Left ventricle myocardium superior (tissue), 1 donor: Measurements from ENCODE around the gene ABHD12. TPM values are rescaled to one million over a fixed set of nuclear protein-coding genes. Genes with fewer than 3 reads are reported as not detected.

Source experiments
- ATAC-seq: fragments of 200-7000 bp; cut with Tn5 transposase; one replicate; pipeline ENCODE4 v1.9.1; 2020; ENCODE audit warnings: mild to moderate bottlenecking, moderate library complexity
- DNase-seq: peaks from one replicate; pipeline ENCODE4 v3.0.0-alpha.2; 2020
- intact Hi-C: fragments of 100-400 bp; cut with micrococcal nuclease; formaldehyde crosslinking; loops from one replicate; pipeline ENCODE4 v1.11.0; 2022
- total RNA-seq: library from RNA; stranded (reverse); fragmentation: NEBNext Ultra II Directional; extraction: Animal tissue kit (Norgen Biotek cat#: 25700); gene quantifications from one replicate; pipeline ENCODE4 v1.2.1, GENCODE V29; 2021
- donor health status: DM: no; HTN: yes; CAD: no; lungs with severe emphysema.

ABHD12 gene
- total RNA-seq, 1 donor from 2014 or later = 21.3 TPM

GRCh38 chr20:25389858-25390537 lies 637 bp downstream of the ABHD12 start:
- intact Hi-C loops = loop anchor here (10.0 kb wide), 1 partner anchor 315 kb away; no protein-coding TSS in a partner anchor
- peak; percentile 44 for ATAC-seq
- peak; percentile 59 for DNase-seq

GRCh38 chr20:25389401-25389857 lies 1.2 kb downstream of the ABHD12 start:
- ATAC-seq = no peak
- intact Hi-C loops = no loop called here
- DNase-seq = no peak

- intact Hi-C loops = no loop called here
- peak; percentile 61 for DNase-seq
- peak; percentile 95 for ATAC-seq
Observed at GRCh38 chr20:25382704-25383370, 7.8 kb downstream of the ABHD12 start.

GRCh38 chr20:25380945-25381614 lies 9.6 kb downstream of the ABHD12 start:
- peak; percentile 31 for ATAC-seq
- DNase-seq = no peak
- intact Hi-C loops = no loop called here

- intact Hi-C loops = no loop called here
- ATAC-seq = no peak
- no peak for DNase-seq
Observed at GRCh38 chr20:25378884-25379733, 11.5 kb downstream of the ABHD12 start.

GRCh38 chr20:25378189-25378883 lies 12.3 kb downstream of the ABHD12 start:
- intact Hi-C loops = no loop called here
- ATAC-seq (no peak), DNase-seq (no peak)

- intact Hi-C loops = no loop called here
- ATAC-seq = no peak
- DNase-seq = no peak
Observed at GRCh38 chr20:25376886-25377285, 13.7 kb downstream of the ABHD12 start.

GRCh38 chr20:25376236-25376635 lies 14.4 kb downstream of the ABHD12 start:
- intact Hi-C loops = no loop called here
- ATAC-seq (no peak), DNase-seq (no peak)

GRCh38 chr20:25374842-25375241 lies 15.8 kb downstream of the ABHD12 start:
- intact Hi-C loops = no loop called here
- DNase-seq (no peak), ATAC-seq (no peak)

GRCh38 chr20:25372584-25373336 lies 17.9 kb downstream of the ABHD12 start:
- intact Hi-C loops = no loop called here
- no peak for ATAC-seq
- DNase-seq = no peak

GRCh38 chr20:25369971-25370370 lies 20.7 kb downstream of the ABHD12 start:
- intact Hi-C loops = no loop called here
- DNase-seq = no peak
- no peak for ATAC-seq

- ATAC-seq = no peak
- intact Hi-C loops = no loop called here
- no peak for DNase-seq
Observed at GRCh38 chr20:25369529-25369928, 21.1 kb downstream of the ABHD12 start.

- ATAC-seq (no peak), DNase-seq (no peak)
- intact Hi-C loops = no loop called here
Observed at GRCh38 chr20:25368976-25369375, 21.7 kb downstream of the ABHD12 start.

GRCh38 chr20:25368526-25368925 lies 22.1 kb downstream of the ABHD12 start:
- DNase-seq = no peak
- intact Hi-C loops = no loop called here
- ATAC-seq = no peak

- ATAC-seq (no peak), DNase-seq (no peak)
- intact Hi-C loops = no loop called here
Observed at GRCh38 chr20:25364879-25365699, 25.5 kb downstream of the ABHD12 start.

GRCh38 chr20:25364180-25364788 lies 26.4 kb downstream of the ABHD12 start:
- intact Hi-C loops = no loop called here
- ATAC-seq (no peak), DNase-seq (no peak)

- intact Hi-C loops = no loop called here
- no peak for ATAC-seq
- DNase-seq = no peak
Observed at GRCh38 chr20:25361287-25361683, 29.4 kb downstream of the ABHD12 start.
